ENCODE data around the gene MMP23B.
A peak's percentile ranks its signal among the peaks of the same experiment; 100 is the strongest.

MMP23B gene

DNA sequence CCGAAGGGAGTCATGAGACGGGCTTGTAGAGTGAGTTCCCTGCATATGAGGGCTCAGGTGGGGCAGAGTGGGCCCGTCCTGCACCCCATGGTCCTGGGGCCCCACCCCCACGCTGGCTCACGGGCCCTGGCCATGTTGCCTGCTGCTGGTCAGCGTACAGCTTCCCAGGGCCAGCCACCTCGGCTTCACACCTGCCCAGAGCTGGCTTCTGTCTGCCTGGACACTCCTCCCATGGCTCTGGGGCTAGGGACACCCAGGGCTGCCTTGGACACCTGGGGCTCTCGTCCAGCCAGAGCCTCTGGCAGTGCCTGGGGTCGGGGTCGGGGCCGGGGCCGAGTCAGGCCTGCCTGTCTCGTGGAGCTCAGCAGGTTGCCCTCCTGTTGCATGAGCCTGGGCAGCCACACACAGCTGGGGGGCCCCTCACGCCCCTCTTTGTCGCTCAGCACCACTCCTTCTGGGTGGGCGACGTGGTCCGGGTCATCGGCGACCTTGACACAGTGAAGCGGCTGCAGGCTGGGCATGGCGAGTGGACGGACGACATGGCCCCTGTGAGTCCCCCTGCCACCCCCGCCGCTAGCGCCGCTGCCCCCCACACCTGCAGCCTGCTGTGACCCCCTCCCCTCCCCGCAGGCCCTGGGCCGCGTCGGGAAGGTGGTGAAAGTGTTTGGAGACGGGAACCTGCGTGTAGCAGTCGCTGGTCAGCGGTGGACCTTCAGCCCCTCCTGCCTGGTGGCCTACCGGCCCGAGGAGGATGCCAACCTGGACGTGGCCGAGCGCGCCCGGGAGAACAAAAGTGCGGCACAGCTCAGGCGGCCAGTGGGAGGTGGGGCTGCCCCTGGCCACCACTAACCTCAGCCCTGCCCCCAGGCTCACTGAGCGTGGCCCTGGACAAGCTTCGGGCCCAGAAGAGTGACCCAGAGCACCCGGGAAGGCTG lies 5.5 kb upstream of the MMP23B start:
- Histone ChIP-seq H3K18ac (ENCODE audit: low read length) (no peak overlapping the region), H2BK12ac (ENCODE audit: low read length) (no peak overlapping the region), H3K9me3 (ENCODE audit: insufficient read depth, low read depth, low read length) (peaks cover 10% of the 10 kb centered on the region), H3K4me3 (ENCODE audit: low read depth, low read length) (no peak overlapping the region), H3K14ac (ENCODE audit: low read length) (no peak overlapping the region), H2AFZ (ENCODE audit: insufficient read depth, low read length, poor library complexity) (no peak overlapping the region), H4K12ac (ENCODE audit: low read depth, low read length) (no peak overlapping the region), H3K4me1 (ENCODE audit: control insufficient read depth in 1 of 2, insufficient read depth in 2 of 2, low read length in 2 of 2) (peaks cover 4 to 6% of the 10 kb centered on the region in 2 experiments), H3K9ac (ENCODE audit: low read length) (no peak overlapping the region), H3K79me2 (ENCODE audit: control insufficient read depth, insufficient read depth, low read length, poor library complexity) (no peaks in the 10 kb centered on the region), H3K27ac (ENCODE audit: low read depth, low read length) (no peak overlapping the region), H3K4ac (ENCODE audit: low read depth, low read length) (no peak overlapping the region), H4K91ac (ENCODE audit: low read depth, low read length) (no peak overlapping the region), H3K79me1 (ENCODE audit: low read length) (no peaks in the 10 kb centered on the region), H3K27me3 (ENCODE audit: insufficient read depth, low read length) (peaks cover 18% of the 10 kb centered on the region), H3K36me3 (ENCODE audit: control insufficient read depth in 1 of 2, insufficient read depth in 2 of 2, low read length in 2 of 2) (peaks cover 22 to 32% of the 10 kb centered on the region in 2 experiments), H3K23ac (ENCODE audit: low read length) (no peak overlapping the region), H2AK5ac (ENCODE audit: low read length) (no peak overlapping the region), H4K8ac (ENCODE audit: low read depth, low read length) (no peak overlapping the region), H2BK120ac (ENCODE audit: insufficient read depth, low read length, poor library complexity) (no peak overlapping the region), H3K4me2 (ENCODE audit: low read length) (no peak overlapping the region), H2BK5ac (ENCODE audit: low read depth, low read length, poor library complexity) (no peak overlapping the region)
- WGBS (ENCODE audit: extremely low coverage, insufficient coverage, insufficient read length): no CpG with 5 or more reads among the region's 48 CpGs
- no peak for DNase-seq

DNA sequence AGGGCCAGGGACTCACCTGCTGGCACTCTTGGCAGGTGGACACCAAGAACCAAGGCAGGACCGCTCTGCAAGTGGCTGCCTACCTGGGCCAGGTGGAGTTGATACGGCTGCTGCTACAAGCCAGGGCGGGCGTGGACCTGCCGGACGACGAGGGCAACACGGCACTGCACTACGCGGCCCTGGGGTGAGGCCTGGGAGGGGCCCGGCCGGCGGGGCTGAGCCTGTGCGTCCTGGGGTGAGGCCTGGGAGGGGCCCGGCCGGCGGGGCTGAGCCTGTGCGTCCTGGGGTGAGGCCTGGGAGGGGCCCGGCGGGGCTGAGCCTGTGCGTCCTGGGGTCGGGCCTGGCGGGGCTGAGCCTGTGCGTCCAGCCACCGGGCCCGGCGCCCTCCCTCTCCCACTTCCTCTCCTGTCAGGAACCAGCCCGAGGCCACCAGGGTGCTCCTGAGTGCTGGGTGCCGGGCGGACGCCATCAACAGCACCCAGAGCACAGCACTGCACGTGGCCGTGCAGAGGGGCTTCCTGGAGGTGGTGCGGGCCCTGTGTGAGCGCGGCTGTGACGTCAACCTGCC lies 4.6 kb upstream of the MMP23B start:
- no peak for DNase-seq
- Histone ChIP-seq H3K4me1 (ENCODE audit: control insufficient read depth in 1 of 2, insufficient read depth in 2 of 2, low read length in 2 of 2) (peaks cover 4 to 14% of the 10 kb centered on the region in 2 experiments), H4K12ac (ENCODE audit: low read depth, low read length) (no peak overlapping the region), H3K23ac (ENCODE audit: low read length) (no peak overlapping the region), H3K79me1 (ENCODE audit: low read length) (peaks cover 4% of the 10 kb centered on the region), H3K4me3 (ENCODE audit: low read depth, low read length) (no peak overlapping the region), H2BK12ac (ENCODE audit: low read length) (no peak overlapping the region), H3K4me2 (ENCODE audit: low read length) (no peak overlapping the region), H3K9me3 (ENCODE audit: insufficient read depth, low read depth, low read length) (peaks cover 10% of the 10 kb centered on the region), H4K8ac (ENCODE audit: low read depth, low read length) (no peak overlapping the region), H4K91ac (ENCODE audit: low read depth, low read length) (no peak overlapping the region), H3K18ac (ENCODE audit: low read length) (no peak overlapping the region), H3K79me2 (ENCODE audit: control insufficient read depth, insufficient read depth, low read length, poor library complexity) (no peaks in the 10 kb centered on the region), H3K9ac (ENCODE audit: low read length) (no peak overlapping the region), H2BK5ac (ENCODE audit: low read depth, low read length, poor library complexity) (no peak overlapping the region), H3K27ac (ENCODE audit: low read depth, low read length) (no peak overlapping the region), H2AFZ (ENCODE audit: insufficient read depth, low read length, poor library complexity) (no peak overlapping the region), H3K4ac (ENCODE audit: low read depth, low read length) (no peak overlapping the region), H2BK120ac (ENCODE audit: insufficient read depth, low read length, poor library complexity) (no peak overlapping the region), H3K14ac (ENCODE audit: low read length) (no peak overlapping the region), H3K36me3 (ENCODE audit: control insufficient read depth in 1 of 2, insufficient read depth in 2 of 2, low read length in 2 of 2) (peaks cover 22 to 32% of the 10 kb centered on the region in 2 experiments), H2AK5ac (ENCODE audit: low read length) (no peak overlapping the region), H3K27me3 (ENCODE audit: insufficient read depth, low read length) (peaks cover 26% of the 10 kb centered on the region)
- WGBS (ENCODE audit: extremely low coverage, insufficient coverage, insufficient read length): no CpG with 5 or more reads among the region's 37 CpGs

DNA sequence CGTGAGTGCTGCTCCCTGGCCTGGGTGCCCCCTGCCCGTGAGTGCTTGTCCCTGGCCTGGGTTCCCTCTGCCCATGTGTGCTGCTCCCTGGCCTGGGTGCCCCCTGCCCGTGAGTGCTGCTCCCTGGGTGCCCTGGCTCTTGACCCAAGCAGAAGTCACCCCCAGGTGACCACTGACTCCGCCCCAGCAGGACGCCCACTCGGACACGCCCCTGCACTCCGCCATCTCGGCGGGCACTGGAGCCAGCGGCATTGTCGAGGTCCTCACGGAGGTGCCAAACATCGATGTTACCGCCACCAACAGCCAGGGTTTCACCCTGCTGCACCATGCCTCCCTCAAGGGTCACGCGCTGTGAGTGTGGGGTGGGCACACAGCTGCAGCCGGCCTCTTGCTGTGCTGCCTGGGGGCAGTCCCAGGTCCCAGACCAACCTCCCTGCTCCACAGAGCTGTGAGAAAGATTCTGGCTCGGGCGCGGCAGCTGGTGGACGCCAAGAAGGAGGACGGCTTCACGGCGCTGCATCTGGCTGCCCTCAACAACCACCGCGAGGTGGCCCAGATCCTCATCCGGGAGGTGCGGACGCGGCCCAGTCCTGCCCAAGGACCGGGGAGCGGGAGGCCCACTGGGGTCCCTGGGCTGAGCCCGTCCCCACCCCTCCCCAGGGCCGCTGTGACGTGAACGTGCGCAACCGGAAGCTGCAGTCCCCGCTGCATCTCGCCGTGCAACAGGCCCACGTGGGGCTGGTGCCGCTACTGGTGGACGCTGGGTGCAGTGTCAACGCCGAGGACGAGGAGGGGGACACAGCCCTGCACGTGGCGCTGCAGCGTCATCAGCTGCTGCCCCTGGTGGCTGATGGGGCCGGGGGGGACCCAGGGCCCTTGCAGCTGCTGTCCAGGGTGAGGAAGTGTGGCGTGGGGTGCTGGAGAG lies 3.9 kb upstream of the MMP23B start:
- WGBS (ENCODE audit: extremely low coverage, insufficient coverage, insufficient read length): no CpG with 5 or more reads among the region's 53 CpGs
- Histone ChIP-seq H3K79me2 (ENCODE audit: control insufficient read depth, insufficient read depth, low read length, poor library complexity) (no peaks in the 10 kb centered on the region), H3K9ac (ENCODE audit: low read length) (no peak overlapping the region), H3K4ac (ENCODE audit: low read depth, low read length) (no peak overlapping the region), H2AK5ac (ENCODE audit: low read length) (no peak overlapping the region), H2BK12ac (ENCODE audit: low read length) (no peak overlapping the region), H3K14ac (ENCODE audit: low read length) (no peak overlapping the region), H4K91ac (ENCODE audit: low read depth, low read length) (no peak overlapping the region), H3K23ac (ENCODE audit: low read length) (no peak overlapping the region), H3K36me3 (ENCODE audit: control insufficient read depth in 1 of 2, insufficient read depth in 2 of 2, low read length in 2 of 2) (peaks cover 22 to 32% of the 10 kb centered on the region in 2 experiments), H3K27ac (ENCODE audit: low read depth, low read length) (no peak overlapping the region), H3K9me3 (ENCODE audit: insufficient read depth, low read depth, low read length) (peaks cover 10% of the 10 kb centered on the region), H2BK120ac (ENCODE audit: insufficient read depth, low read length, poor library complexity) (no peak overlapping the region), H4K8ac (ENCODE audit: low read depth, low read length) (no peak overlapping the region), H3K18ac (ENCODE audit: low read length) (no peak overlapping the region), H3K4me3 (ENCODE audit: low read depth, low read length) (no peak overlapping the region), H3K79me1 (ENCODE audit: low read length) (peaks cover 4% of the 10 kb centered on the region), H3K4me2 (ENCODE audit: low read length) (no peak overlapping the region), H3K27me3 (ENCODE audit: insufficient read depth, low read length) (peaks cover 26% of the 10 kb centered on the region), H3K4me1 (ENCODE audit: control insufficient read depth in 1 of 2, insufficient read depth in 2 of 2, low read length in 2 of 2) (peaks cover 4 to 14% of the 10 kb centered on the region in 2 experiments), H4K12ac (ENCODE audit: low read depth, low read length) (no peak overlapping the region), H2BK5ac (ENCODE audit: low read depth, low read length, poor library complexity) (no peak overlapping the region), H2AFZ (ENCODE audit: insufficient read depth, low read length, poor library complexity) (no peak overlapping the region)
- DNase-seq: no peak

DNA sequence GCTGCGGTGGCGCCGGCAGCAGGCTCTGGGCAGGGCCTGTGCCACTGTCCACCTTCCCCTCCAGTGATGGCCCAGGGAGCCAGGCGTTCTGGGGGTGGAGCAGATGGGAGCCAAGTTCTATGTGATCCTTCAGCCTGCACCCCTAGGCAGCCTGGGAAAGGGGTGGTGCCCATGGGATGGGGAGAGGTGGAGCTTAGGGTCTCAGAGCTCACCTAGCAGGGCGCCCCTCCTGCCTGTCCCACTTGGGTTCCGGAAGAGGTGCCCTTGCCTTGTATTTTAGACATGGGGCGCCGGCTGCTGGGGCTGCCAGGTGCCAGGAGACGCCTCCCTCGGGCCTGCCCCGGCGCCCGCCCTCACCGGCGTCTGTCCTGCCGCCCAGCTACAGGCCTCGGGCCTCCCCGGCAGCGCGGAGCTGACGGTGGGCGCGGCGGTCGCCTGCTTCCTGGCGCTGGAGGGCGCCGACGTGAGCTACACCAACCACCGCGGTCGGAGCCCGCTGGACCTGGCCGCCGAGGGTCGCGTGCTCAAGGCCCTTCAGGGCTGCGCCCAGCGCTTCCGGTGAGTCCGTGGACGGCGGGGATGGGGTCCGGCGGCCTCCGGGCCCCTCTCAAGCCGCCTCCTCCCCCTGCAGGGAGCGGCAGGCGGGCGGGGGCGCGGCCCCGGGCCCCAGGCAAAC lies 3.1 kb upstream of the MMP23B start:
- no peak overlapping the region for H2BK120ac ChIP-seq (ENCODE audit: insufficient read depth, low read length, poor library complexity)
- H2BK12ac ChIP-seq (ENCODE audit: low read length): no peak overlapping the region
- H3K27ac ChIP-seq (ENCODE audit: low read depth, low read length): no peak overlapping the region
- peaks cover 26% of the 10 kb centered on the region for H3K27me3 ChIP-seq (ENCODE audit: insufficient read depth, low read length)
- peak overlapping the region; percentile 13 for H3K4me2 ChIP-seq (ENCODE audit: low read length)
- peaks cover 4% of the 10 kb centered on the region for H3K79me1 ChIP-seq (ENCODE audit: low read length)
- no CpG with 5 or more reads among the region's 53 CpGs for WGBS (ENCODE audit: extremely low coverage, insufficient coverage, insufficient read length)
- H2AFZ ChIP-seq (ENCODE audit: insufficient read depth, low read length, poor library complexity): no peak overlapping the region
- peaks cover 10% of the 10 kb centered on the region for H3K9me3 ChIP-seq (ENCODE audit: insufficient read depth, low read depth, low read length)
- no peak overlapping the region for H3K4me3 ChIP-seq (ENCODE audit: low read depth, low read length)
- DNase-seq: no peak
- H4K91ac ChIP-seq (ENCODE audit: low read depth, low read length): no peak overlapping the region
- H3K36me3 ChIP-seq (ENCODE audit: control insufficient read depth in 1 of 2, insufficient read depth in 2 of 2, low read length in 2 of 2): peaks cover 19 to 29% of the 10 kb centered on the region in 2 experiments
- no peak overlapping the region for H3K4ac ChIP-seq (ENCODE audit: low read depth, low read length)
- H4K8ac ChIP-seq (ENCODE audit: low read depth, low read length): no peak overlapping the region
- no peak overlapping the region for H2AK5ac ChIP-seq (ENCODE audit: low read length)
- H4K12ac ChIP-seq (ENCODE audit: low read depth, low read length): no peak overlapping the region
- H3K23ac ChIP-seq (ENCODE audit: low read length): no peak overlapping the region
- no peak overlapping the region for H3K9ac ChIP-seq (ENCODE audit: low read length)
- H3K14ac ChIP-seq (ENCODE audit: low read length): no peak overlapping the region
- H3K79me2 ChIP-seq (ENCODE audit: control insufficient read depth, insufficient read depth, low read length, poor library complexity): no peaks in the 10 kb centered on the region
- H3K18ac ChIP-seq (ENCODE audit: low read length): no peak overlapping the region
- H2BK5ac ChIP-seq (ENCODE audit: low read depth, low read length, poor library complexity): no peak overlapping the region
- peaks cover 4 to 14% of the 10 kb centered on the region in 2 experiments for H3K4me1 ChIP-seq (ENCODE audit: control insufficient read depth in 1 of 2, insufficient read depth in 2 of 2, low read length in 2 of 2)

All from trophoblast cell (in vitro differentiated cells and primary cell).